ENCODE measurements around the gene NRXN2.
A peak's percentile ranks its signal among the peaks of the same experiment; 100 is the strongest.

Gene NRXN2

GRCh38 chr11:64723117-64723906 lies at the start of gene NRXN2:
TSS of gene NRXN2 (minus strand) at chr11:64723197. CDS start at chr11:64713699, 9,498 bp downstream.
- DNase-seq = peak; percentile 92

DNA sequence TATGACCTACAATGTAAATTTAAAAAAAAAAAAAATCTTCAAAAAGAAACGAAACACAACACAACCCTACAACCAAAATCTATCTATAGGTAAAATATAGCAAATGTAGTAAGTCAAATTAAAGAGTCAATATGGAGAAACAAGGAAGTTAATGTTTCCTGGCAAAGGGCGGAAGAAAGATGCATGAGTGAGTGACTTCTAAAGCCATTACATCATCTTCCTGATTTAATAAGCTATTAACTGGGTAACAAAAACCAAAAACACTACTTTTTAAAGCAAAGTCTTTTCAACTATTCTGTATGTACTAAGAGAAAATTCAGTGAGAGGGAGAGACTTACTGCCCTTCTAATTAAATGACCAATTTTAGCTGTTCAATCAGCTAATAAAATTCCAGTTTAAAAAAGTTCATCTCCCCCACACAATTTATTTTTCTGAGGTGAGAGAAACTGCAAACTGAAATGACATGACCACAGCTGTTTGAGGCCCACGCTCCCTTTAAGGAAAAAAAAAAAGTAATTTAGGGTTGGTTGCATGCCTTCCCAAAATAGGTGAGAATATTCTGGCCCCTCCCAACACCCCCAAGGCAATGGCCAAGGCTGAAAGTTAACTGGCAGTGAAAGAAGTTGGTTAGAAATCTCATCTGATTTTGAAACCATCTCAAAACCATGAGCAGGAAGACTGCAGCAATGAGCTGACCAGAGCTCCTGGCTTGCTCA lies 49.5 kb upstream of the NRXN2 start:
- DNase-seq = no peak

- DNase-seq = no peak
These were observed 48.9 kb upstream of the NRXN2 start for GRCh38 chr11:64771861-64772260.

- no peak for DNase-seq
These were observed 47.1 kb upstream of the NRXN2 start for GRCh38 chr11:64770120-64770519.

DNA sequence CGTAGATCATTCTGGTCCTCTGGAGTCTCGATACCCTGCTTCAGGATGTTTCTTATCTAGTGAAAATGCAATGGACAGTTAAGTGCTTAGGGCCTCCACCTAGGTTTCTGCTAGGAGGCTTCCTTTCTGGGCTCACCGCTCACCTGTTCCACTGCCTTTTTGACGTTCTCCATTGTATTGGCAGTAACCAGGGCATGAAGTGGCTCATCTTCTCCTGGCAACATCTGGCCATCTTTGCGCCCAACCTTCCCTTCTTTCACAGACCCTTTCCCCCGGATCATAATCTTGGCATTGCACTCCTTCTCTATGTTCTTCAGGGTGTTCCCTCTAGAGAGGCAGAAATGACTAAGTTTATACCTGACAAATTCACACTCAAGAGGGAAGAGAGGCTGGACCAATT lies 46.3 kb upstream of the NRXN2 start:
- DNase-seq = no peak

DNA sequence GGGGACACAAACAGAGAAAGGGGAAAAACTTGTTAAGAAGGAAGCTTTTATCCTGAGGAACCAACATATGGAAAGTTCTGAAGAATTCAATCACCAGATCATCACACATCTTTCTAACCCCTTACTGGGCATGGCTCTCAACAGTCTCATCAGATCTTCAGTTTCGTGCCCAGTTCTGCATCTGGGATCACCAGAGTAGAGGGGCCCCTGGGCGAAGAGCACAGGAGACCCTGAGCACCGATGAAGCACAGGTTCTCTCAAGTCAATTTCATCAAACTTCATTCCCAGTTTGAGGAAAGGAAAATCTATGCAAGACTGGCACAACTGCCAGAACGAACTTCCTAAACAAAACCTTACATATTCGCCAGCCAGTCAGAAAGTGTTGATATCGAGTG lies 45.3 kb upstream of the NRXN2 start:
- DNase-seq = no peak

- DNase-seq = peak; percentile 51
These were observed 44.6 kb upstream of the NRXN2 start for GRCh38 chr11:64767344-64768299.

DNA sequence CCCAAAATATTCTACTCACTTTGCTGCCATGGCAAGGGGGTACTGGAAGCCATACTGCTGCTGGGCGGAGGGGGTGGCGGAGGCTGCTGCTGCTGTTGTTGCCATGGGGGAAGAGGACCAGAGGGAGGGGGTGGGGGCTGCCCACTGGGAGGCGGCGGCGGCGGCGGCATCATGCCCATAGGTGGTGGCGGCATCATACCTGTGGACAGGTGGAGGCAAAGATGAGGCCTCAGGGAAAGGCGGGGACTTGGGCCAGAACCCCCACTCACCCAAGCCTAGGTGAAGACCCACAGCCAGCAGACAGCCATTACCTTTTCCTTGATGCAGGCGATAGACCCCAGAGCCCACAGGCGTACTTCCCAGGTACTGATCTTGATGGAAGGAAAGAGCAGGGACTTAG lies 43.9 kb upstream of the NRXN2 start:
- DNase-seq = no peak

DNA sequence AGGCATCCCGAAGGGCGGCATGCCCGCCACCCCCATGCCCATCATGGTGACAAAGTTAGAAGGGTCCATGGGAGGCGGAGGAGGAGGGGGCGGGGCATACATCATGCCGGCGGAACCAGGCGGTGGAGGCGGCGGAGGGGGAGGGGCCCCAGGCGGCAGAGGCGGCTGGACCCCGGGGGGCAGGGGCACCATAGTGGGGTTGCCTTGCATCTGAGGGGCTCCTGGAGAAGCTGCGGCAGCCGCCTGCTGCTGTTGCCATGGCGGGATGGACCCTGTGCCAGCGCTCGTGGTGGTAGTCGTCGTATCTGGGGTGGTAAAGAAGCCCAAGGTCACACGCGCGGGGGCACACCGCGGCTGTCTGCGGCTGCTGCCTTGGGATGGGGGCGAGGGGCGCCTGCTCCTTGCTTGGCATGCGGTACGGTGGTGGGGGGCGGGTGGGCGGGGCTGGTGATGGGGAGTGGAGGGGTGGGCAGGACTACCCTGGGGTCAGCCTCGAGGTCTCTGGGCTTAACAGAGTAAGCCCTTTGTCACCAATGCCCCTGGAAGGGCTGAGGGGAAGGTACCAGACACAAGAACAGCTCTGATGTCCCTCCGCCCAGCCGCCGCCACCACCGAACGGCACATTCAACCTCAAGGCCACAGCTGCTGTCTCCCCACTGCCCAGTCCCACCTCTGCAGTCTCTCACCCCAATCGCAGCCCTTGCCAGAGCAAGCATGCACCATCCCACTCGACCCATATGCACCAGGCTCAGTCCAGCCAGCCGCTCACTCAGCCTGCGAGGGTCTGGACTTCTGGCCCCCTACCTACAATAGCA lies 43.1 kb upstream of the NRXN2 start:
- no peak for DNase-seq

GRCh38 chr11:64765291-64765850 lies 42.4 kb upstream of the NRXN2 start:
- DNase-seq = no peak

DNA sequence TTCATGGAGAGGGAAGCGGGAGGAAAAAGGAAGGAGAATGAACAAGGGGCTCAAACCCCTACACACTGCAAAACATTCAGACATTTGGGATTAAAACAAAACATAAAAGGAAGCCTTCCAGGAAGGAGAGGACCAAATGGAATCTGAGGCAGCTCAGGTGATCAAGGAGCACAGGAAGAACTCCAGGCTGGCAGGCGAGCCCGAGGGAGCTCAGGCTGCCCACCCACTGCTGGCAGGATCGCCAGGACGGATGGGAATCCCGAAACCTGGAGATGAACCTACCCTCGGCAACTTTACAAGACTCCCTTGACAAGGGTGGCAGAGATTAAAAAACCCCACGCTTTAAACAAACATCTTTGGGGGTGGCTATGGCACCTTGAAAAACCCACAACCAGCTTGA lies 41.8 kb upstream of the NRXN2 start:
- DNase-seq = no peak

DNA sequence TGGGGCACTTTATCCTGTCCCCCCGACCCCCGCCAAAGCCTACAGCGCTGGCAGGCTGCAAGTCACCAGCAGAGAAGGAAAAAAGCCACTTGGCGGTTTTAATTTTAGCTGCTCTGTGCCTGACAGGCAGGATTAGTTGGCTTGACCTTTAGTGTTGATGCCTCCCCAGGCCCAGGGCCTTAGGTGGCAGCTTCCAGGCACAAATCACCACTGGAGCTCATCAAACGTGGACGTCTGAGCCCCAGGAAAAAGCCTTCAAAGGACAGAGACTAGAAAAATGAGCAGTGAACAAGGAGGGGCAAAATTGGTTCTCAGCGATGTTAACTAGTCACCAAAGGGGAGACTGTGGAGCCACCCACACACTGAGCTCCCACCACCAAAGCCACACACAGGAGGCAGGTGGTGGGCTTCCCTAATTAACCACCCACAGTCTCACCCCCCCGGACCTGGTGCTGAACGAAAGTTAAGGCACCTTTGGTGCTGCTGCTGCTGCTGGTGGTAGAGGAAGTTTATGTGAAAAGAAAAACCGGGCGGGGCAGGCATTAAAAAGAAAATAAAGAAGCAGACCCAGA lies 41.1 kb upstream of the NRXN2 start:
- DNase-seq = no peak

DNA sequence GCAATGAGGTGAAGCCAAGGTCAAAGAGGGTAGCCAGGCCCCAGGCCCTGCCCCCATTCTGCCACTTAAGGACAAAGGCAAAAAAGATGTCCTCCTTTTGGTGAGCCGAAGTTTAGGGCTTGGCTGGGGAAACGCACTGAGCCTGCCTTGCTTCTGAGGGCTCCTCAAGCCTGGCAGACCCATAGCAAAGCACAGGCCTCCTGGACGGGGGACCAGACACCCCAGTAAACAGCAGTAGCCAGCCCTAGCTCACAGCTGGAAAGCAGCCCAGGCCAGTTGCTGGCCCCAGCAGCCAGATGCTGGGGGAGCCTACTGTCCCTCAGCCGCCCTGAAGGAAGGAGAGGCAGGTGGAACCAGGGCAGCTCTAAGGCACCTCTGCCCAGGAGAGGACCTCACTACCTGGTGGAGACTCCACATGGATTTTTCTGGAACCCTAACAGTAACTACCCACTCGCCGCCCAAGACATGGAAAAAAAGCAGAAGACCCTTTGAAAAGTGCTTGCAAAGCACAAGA lies 40.6 kb upstream of the NRXN2 start:
- no peak for DNase-seq

- peak; percentile 67 for DNase-seq
These were observed 39.9 kb upstream of the NRXN2 start for GRCh38 chr11:64762674-64763525.

DNA sequence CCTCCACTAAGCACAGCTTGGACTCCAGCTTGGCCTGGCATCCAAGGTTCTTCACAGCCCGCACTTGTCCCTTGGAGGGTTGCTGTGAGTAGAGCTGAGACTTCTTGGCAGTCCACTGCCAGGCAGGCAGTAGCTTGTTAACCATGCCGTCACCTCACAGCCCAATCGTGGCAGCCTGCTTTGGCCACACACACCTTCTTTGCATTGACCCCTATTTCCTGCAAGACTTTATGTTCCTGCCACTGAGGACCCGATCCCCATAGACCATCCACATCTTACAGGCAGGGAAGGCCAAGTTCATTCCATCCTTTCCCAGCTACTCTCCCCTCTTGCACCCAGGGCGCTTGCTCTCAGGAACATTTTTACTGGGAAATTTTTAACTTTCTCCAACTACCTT lies 39.3 kb upstream of the NRXN2 start:
- DNase-seq = no peak

GRCh38 chr11:64760759-64761420 lies 37.9 kb upstream of the NRXN2 start:
- DNase-seq = no peak

DNA sequence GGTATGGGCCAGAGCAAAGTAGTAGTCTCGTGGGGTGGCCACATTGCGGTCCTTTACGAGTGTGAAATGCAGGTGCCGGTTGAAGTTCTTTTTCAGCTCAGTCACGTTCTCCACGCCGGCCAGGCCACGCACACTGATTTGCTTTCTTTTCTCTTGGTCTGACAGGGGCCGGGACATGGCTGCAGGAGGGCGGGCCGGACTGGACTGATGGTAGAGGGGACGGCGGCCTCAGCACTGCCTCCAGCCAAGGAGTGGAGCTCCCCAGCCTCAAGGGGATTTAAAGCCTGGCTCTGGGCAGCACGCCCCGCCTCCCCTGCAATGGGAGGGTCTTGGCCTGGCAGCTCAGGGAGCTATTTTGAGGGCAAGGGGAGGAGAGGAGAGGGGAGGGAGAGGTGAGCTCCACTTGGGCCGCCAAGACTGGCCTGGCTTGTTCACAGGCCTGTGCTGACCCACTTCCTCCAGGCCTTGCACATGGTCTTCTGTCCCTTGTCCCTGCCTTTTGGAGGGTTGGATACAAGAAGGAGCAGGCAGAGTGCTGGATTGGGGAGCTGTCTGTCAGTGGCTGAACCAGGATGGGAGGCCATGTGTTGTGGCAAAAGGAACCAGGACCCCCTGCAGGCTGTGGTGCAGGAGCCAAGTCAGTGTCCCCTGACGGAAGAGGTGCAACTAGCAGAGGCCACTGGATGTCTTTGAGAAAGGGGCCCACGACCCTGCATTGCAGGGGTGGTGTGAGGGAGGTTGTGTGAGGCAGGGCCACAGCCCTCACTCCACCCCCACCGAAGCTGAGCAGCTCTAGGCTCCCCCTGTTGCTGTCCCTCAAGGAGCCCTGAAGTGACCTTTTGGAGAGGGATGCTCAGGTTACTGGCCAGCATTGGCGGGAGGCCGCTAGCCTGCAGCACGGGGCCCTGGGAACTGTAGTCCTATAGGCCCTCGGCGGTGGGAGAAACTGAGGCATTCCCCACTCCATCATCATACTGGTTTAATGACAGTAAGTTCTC lies 37.0 kb upstream of the NRXN2 start, which contains the start of gene PYGM:
PYGM (minus strand) TSS at position 253 of the 998 bp plus-strand sequence; CDS start at position 177, 76 bp downstream.
- no peak for DNase-seq

- no peak for DNase-seq
These were observed 36.2 kb upstream of the NRXN2 start for GRCh38 chr11:64759131-64759721.
